HTR-8/SVneo (cell line): ENCODE measurements around the gene COL3A1.

Source experiments
- DNase-seq: peaks from one replicate; pipeline ENCODE4 v3.0.0; 2011; ENCODE audit warnings: low spot score, mixed read lengths; ENCODE audit not compliant: insufficient read length
- FAIRE-seq: peaks from 2 replicates; lab custom pipeline; 2011; peaks lifted over from hg19 to GRCh38; lab: Jason Lieb, UNC

The COL3A1 gene

DNA sequence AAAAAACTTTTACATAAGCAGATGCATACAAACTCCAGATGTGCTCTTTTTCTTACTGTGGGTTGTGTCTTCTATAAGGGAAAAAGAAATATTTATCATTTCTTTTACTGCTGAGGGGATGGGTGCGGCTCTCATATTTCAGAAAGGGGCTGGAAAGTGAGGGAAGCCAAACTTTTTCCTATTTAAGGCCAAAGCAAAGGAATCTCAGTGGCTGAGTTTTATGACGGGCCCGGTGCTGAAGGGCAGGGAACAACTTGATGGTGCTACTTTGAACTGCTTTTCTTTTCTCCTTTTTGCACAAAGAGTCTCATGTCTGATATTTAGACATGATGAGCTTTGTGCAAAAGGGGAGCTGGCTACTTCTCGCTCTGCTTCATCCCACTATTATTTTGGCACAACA, at the start of gene COL3A1:
Gene COL3A1 (plus strand): TSS at position 210 of the 400 bp plus-strand sequence. CDS start 117 bp downstream, at position 327.
- FAIRE-seq: peak; percentile 13
- no peak for DNase-seq

DNA sequence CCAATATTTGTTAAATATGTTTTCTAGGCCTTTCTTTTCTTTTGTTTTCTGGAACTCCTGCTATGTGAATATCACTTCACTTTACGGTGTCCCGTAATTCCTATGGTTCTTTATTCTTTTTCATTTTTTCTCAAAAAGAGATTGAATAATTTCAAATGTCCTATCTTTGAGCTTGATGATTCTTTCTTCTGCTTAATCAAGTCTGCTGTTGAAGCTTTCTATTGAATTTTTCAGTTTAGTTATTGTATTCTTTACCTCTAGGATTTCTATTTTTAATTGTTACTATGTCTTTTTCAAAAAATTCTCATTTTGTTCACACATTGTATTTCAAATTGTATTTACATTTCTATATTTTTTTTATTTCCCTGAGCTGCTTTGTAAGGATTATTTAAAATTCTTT, 45.5 kb upstream of the COL3A1 start:
- no peak for DNase-seq
- FAIRE-seq: no peak

DNA sequence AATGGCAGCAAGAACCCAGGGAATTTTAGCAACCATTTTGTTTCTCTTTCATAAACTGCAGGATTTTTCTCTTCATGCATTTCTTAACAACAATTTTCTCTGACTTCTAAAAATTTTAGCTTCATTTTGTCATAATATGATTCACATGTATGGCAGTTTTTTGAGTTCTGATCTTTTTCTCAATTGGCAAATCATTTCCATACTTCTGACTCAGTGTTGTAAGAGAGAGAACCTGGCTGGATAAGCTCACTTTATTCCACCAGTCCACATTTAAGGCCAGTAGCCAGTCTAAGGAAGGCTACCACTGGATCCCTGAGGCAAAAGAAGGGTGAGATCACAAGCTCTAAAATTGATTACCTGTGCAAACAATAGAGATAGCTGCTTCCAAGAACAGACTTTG, 42.8 kb upstream of the COL3A1 start:
- FAIRE-seq (no peak), DNase-seq (no peak)

DNA sequence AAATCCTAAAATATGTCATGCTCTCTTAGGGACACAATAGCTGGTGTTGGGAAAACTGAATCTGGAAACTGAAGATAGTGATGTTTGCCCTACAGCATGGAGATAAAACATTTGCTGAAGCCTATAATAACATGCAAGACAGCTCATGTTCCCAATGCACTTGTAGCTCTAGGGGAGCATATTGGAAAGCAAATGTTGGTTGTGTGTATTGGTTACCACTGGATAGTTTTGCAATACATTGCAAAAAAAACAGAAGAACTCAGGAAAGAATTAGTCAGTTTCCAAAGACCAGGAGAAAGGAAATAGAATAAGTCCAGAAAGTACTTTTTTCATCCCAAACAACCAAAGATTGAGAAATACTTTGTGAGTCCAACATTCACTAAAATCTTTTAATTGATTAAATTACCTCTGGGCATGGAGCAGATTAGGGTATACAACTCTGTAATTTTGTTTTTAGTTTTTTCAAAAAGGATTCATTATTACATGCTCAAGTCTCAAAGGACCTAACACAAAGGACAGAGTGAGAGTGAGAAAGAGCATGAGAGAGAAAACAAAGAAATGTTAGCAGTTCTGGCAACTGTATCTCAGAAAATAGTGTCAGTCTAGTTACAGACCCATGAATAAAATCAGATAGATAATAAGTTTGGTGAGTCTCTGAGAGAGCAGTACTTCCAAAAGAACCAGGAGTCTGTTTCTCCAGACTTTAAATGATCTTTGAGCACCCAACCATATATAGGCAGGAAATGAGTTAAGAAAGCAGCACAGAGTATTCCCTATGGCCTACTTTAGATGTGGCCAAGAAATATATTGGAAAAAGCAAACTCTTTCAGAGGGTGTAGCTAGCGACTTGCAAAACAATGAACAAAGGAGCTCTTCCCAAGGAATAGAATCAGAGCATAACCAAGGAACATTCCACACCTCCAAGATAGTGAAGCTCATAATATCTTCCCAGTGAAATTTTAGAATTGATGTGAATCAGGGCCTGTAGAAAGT, 36.6 kb upstream of the COL3A1 start:
- FAIRE-seq (no peak), DNase-seq (no peak)

DNA sequence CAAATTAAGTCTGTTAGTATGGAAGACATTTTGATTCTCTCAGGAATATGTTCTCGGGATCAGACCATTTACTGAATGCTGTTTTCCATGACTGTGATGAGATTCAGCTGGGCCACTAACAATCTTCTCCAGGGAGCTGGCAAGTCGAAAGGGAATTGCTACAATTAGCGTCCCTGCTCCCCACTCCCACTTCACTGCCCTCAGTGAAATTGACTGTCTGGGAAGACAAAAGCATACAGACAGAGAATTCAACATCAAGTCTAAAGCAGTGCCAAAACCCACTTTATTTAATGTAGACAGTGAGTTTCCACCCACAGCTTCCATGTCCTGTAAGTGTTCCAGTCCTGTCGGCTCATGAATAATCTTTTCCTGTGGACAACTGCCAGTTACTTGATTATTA, 34.0 kb upstream of the COL3A1 start:
- FAIRE-seq (no peak), DNase-seq (no peak)

DNA sequence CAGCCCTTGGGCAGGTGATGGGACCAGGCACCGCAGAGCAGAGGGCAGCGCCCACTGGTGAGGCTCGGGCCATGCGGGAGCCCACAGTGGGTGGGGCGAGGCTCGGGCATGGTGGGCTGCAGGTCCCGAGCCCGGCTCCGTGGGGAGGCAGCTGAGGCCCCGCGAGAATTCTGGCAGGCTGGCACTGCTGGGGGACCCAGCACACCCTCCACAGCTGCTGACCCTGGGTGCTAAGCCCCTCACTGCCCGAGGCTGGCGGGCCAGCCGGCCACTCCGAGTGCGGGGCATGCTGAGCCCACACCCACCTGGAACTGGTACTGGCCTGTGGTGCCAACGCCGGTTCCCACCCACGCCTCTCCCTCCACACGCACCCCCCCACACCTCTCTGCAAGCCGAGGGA, 29.7 kb upstream of the COL3A1 start:
- FAIRE-seq: no peak

DNA sequence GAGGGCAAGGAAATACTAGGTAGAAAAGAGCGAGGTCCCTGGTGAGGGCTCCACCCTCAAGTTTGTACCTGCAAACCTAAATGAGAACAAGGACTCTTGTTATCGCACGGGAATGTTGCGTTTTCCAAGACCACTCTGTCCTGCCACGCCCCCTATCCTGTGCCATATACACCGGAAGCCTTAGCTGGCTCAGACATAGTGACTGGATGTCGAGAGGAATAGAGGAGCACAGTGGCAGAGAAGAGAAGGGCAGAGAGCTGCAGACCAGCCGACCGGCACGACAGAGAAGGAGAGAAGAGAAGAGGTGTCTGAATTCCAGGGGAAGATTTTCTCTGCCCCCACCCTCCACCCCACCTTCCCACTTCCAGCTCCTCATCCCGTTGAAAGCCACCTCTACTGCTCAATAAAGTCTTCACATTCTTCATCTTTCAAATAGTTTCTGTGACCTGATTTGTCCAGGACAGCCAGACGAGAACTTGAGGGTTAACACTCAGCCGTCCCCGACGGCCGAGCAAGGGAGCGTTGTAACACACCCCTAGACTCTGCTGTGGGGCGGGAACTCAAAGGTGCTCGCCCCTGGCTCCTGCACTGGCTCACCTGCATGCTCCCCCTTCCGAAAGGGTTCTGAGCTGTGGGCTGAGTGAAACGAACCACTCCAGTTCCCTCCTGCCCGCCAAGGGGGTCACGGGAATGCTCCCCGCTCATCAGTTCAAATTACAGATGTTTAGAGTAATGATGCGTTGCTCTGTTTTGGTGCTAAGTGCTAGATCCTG, 24.9 kb upstream of the COL3A1 start:
- FAIRE-seq (no peak), DNase-seq (no peak)

More for the DNA sequence above, 29.7 kb upstream of the COL3A1 start:
- no peak for DNase-seq

DNA sequence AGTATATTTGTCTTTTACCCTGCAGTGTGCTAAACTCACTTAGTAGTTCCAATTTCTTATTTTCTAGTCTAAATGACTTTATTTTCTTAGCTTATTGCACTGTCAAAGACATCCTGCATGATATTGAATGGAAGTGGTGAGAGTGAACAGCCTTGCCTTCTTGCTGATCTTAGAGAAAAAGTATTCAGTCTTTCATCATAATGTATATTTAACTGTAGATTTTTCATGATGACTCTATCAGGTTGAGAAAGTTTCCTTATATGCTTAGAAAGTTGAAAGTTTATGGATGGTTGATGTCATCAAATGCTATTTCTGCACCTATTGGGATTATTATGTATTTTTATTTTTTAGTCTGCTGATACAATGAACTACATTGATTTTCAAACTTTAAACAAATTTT, 21.3 kb upstream of the COL3A1 start:
- no peak for FAIRE-seq

DNA sequence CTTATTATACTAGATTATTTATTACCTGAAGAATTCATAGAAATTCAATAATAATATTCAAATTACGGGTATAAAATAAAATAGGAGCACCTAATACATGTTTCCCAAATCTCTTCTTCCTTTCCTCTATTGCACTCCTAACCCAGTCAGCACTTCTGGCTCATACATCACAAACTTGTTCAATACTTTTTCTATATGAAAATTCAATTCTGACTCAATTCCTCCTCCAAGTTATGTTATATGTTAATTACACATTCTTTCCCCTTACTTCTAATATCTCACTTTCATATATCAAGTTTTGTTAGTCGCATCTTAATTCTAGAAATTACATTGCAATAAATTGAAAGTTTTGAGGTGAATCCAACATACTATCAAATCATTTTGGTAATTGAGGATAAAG, 17.9 kb upstream of the COL3A1 start:
- FAIRE-seq (no peak), DNase-seq (no peak)

More for the DNA sequence above, 21.3 kb upstream of the COL3A1 start:
- DNase-seq: no peak

DNA sequence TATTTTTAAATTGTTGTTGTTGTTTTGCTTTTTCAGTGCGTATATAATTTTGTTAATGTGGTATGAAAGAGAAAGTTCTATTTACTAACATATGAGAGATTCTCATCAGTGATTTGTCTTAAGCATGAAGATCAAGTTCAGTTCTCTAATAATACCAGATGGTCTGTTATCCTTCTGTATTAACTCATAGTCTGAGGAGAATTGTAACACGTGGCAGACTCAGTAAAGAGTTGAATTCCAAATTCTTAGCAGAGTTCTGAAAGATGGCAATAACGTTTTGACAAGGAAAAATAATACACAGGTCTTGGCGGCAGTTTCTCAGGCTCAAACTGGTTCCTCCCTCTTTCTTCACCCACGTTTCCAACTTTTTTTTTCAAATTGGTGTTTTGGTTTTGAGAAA, 17.2 kb upstream of the COL3A1 start:
- no peak for FAIRE-seq

DNA sequence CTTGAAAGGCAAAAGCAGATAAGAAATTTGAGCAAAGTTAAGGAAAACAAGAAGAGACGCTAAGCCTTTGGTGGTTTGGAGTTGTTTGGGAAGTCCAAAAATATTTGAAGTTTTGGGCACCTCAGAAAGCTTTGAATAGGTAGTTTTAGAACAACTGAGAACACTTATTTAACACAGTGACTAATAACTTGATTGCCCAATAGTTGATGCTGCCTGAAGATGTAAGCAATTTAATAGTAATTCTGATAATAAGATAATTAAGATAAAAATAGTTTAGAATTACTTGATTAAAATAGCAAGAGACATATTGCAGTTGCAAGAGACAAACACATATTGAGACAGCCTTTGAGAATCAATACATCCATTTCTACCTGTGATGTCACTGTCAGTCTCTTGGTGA, 16.5 kb upstream of the COL3A1 start:
- no peak for DNase-seq
- no peak for FAIRE-seq

More for the DNA sequence above, 17.2 kb upstream of the COL3A1 start:
- no peak for DNase-seq

DNA sequence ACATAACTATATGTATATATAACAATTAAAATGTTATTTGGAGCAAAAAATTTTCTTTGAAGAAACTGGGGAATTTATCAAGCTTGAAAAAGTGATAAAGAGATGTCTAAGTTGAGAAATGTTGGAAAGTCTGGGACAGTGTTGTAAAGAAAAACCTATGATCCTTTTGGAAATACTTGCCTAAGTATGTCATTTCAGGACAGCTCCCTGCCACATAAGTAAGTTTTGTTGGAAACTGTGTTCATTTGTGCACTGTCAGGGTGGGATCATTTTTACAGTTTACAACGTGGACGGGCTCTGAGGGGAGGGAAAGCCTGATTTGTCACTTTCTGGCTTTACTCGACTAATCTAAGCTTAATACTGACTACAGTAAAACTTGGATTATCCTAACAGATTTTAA, 10.4 kb upstream of the COL3A1 start:
- DNase-seq (no peak), FAIRE-seq (no peak)

DNA sequence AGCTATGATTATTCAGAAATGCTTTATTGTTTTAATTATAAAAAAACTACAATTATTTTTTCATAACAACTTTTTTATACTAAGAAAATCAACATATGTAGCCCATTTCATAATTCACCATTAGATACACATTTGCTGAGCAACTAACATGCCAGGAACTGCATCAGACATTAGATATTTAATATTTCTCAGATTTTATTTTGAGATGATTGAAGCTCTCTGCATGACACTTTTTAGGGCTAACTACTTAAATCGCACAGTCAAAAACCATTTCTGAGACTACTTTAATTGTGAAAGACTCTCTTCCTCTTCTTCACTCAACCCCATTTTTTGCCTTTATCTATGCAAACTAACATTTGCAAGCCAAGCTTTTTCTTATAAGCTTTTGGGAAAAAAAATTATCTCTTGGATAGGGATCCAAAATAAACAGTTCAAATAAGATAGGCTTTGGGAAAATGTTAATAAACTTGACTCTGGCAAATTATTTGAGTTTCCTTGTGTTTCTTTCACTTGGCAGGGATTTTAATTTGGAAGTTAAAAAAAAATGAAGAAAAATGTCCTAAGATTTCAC, 9.1 kb upstream of the COL3A1 start:
- FAIRE-seq (no peak), DNase-seq (no peak)

DNA sequence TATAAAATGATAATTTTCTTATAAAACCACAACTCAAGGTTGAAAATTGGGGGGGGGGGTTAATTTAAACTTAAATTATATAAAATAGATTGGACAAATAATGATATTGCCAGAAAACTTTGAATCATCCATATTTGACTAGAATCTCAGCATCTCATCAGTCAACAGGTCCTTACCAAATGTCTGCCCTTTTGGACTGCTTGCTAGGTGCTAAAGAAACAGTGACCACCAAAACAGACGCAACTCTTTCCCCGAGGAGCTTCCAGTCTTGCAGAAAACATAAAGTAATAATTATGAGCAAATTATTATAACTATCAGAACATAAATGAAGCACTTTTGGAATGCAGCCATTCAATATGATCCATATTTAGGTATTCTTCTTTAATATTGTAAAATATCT, 8.6 kb upstream of the COL3A1 start:
- DNase-seq: no peak
- FAIRE-seq: no peak

DNA sequence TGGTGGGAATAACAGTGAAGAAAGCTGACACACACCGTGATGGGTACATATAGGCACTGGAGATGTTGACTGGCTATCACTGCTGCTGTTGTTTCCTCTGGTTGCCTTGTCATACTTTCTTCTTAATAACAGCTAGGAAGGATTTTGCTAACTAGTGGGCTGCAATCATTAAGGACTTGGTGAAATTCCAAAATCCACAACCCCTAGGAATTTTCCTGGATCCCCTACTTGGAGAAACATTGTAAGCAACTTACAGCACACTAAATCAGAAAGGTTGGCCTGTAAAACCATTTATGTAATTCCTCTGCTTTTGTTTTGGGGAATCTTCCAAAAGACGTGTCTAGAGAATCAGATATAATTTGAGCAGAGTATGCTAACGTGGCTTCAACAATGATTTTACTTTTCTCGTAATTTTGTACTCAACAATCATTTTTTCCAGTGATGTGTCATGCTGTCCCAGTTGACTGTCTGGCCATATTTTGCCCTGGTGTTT, 8.0 kb upstream of the COL3A1 start:
- DNase-seq (no peak), FAIRE-seq (no peak)

DNA sequence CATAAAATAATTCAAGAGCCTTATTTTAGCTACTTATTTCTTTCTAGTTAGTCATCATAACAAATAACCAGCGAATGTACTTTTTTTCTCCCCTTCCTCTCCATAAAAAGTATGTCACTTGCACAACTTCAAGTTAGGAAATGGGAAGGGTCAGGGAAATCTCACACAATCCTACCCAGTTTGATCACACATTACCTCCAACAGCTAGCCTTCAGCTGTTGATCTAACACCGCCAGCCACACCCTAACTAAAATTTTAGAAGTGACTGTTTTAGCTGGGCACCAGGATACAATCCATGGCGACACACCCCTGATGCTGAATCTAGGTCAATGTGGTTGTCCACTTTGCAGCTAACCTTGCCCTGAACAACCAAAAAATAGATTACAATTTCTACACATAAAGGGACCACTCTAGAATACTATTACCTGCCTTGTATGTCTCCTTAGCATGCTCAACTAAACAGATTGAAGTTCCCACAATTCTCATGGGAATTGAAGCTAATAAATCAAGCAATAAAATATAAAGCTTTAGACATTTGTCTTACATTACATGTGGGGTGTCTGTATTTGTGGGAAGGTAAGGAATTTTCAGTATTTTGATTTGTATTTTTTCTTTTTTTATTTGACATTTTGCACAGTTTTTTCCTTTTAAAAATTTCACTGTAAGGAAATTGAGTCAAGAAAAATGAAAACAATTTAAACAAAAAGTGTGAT, 7.3 kb upstream of the COL3A1 start:
- DNase-seq: no peak
- FAIRE-seq: peak; percentile 51

DNA sequence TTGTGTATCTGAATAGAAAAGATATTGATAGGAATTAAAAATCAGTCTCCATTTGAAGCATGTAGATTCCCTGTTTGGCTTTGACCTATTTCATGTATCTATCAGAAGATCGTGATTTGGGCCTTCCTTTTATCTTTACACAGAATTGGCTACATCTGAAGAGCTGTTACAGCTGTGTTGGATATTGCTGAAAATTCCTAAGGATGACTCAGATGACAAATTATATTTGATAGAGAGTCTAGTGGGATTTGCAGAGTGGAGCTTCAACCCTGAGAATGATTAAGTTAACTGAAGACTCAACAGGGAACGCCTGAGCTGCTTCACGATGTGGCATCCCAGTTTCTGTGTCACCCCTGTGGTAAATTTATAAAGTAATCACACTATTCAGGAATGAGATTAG, 4.9 kb upstream of the COL3A1 start:
- peak; percentile 31 for DNase-seq
- FAIRE-seq: no peak

DNA sequence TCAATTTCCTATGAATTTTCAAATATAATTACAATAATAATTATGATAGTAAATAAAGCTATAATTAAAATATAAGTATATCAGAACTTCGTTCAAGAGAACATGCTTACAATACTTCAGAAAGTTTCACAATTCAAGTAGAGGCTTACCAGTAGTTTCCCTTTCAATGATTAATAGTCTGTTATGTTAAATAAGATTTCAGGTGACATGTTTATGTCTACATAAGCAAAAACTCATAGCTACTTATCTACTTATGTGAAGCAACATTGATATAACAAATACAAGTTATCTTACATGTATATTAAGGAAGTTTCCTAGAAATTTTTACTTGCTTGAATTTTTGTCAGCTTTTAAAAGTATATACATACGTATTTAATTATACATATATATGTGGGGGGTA, 4.5 kb upstream of the COL3A1 start:
- no peak for DNase-seq
- no peak for FAIRE-seq

DNA sequence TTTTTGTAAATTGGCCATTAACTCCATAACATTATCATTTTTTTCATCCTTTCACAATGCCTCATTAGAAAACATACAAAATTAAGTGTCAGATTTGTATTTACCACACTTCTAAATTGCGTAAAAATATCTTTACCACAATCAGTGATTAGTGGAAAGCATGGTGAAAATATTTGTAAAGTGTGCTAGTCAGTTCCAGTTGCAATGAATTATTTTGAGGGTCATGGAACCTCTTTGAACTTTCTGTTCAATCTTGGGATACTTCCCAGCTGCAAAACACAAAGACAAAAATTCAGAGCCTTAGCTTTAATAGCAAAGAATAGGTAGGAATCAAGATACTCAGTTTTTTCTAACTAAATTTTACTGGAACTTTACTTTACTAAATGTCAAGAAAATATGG, 4.0 kb upstream of the COL3A1 start:
- FAIRE-seq: peak; percentile 20
- no peak for DNase-seq

DNA sequence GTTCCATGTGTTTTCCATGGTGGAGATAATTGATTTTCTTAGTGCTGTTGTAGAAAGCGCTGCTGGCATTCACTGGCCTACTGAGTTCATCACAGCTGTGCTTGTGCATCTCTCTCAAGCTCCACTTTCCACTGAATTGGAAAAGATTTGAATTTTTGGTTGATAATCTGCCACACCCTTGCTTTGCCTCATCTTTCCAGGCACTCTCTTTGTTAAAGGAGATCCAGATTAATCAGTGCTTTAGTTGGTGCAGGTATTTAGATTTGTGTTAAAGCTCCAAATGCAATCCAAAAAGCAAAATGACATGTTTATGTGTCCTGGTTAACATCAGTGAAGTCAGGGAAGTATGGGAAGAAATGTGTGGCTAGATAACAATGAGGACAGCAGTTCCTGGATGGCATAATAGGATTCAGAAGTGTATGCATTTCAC, 2.7 kb upstream of the COL3A1 start:
- FAIRE-seq (peak; percentile 72), DNase-seq (no peak)
